Prostate gland (tissue), 2 donors: ENCODE results near the gene ATXN1. TPM values are rescaled to one million over a fixed set of nuclear protein-coding genes. Genes with fewer than 3 reads are reported as not detected.

Experiments
- DNase-seq: peaks from one replicate; pipeline ENCODE4 v3.0.0-alpha.2; 2019; ENCODE audit warnings: low spot score
- H3K27ac ChIP-seq, 2 donors: fragments of 200-600 bp; sonication (generic); 2 replicates each; pipeline ENCODE4 v1.5.1; 2017 to 2019
- H3K27me3 ChIP-seq: fragments of 200-600 bp; sonication (generic); replicated peaks from 2 replicates; pipeline ENCODE4 v1.5.1; 2019; ENCODE audit not compliant: insufficient read depth
- H3K36me3 ChIP-seq, 2 donors: fragments of 200-600 bp; sonication (generic); 1 replicate in 1 of 2; 2 replicates in 1 of 2; pipeline versions ENCODE4 v1.5.1 to v1.8.1; 2017 to 2019
- H3K4me1 ChIP-seq: fragments of 200-600 bp; sonication (generic); replicated peaks from 2 replicates; pipeline ENCODE4 v1.5.1; 2019
- H3K4me3 ChIP-seq, 2 donors: fragments of 200-600 bp; sonication (generic); 2 replicates each; pipeline ENCODE4 v1.5.1; 2017 to 2019
- H3K9me3 ChIP-seq: fragments of 200-600 bp; sonication (generic); 2 replicates; pipeline ENCODE4 v1.5.1; 2017
- CTCF ChIP-seq, 4 experiments: fragments of 200-600 bp in 2 of 4; fragments of 450-650 bp in 2 of 4; sonication (generic) in 2 of 4; IDR thresholded peaks; 1 replicate in 3 of 4; 2 replicates in 1 of 4; pipeline ENCODE4 v1.5.1; 2016 to 2019; ENCODE audit warnings: antibody characterized with exemption in 4 of 4, mild to moderate bottlenecking in 2 of 4, moderate library complexity in 2 of 4
- POLR2A ChIP-seq: fragments of 450-650 bp; IDR thresholded peaks from one replicate; pipeline ENCODE4 v1.6.1; 2016; ENCODE audit warnings: antibody characterized with exemption, mild to moderate bottlenecking
- POLR2AphosphoS5 ChIP-seq: sonication (generic); formaldehyde crosslinking; IDR thresholded peaks from one replicate; pipeline ENCODE4 v1.6.1; 2017; ENCODE audit warnings: antibody characterized with exemption
- whole genome bisulfite sequencing: methylation state at CpG from one replicate; pipeline ENCODE4 v1.1.5; 2018; 5-methylcytosine and 5-hydroxymethylcytosine counted together
- intact Hi-C: fragments of 100-400 bp; cut with DNase I; formaldehyde crosslinking; loops from one replicate; pipeline ENCODE4 v1.14.2; 2022
- total RNA-seq, 2 donors: library from RNA; depleted of rRNA; stranded (reverse); fragments of >200 nt; gene quantifications; one replicate each; pipeline ENCODE4 v1.1.0, GENCODE V29; 2016

The ATXN1 gene
- total RNA-seq, 2 donors from 2014 or later, result 28.5 to 89.0 TPM

GRCh38 chr6:16471222-16471909 is 289.9 kb downstream of the ATXN1 start:
- DNase-seq, result no peak
- WGBS, result 73% methylated on average over 8 of the region's 8 CpGs

DNA sequence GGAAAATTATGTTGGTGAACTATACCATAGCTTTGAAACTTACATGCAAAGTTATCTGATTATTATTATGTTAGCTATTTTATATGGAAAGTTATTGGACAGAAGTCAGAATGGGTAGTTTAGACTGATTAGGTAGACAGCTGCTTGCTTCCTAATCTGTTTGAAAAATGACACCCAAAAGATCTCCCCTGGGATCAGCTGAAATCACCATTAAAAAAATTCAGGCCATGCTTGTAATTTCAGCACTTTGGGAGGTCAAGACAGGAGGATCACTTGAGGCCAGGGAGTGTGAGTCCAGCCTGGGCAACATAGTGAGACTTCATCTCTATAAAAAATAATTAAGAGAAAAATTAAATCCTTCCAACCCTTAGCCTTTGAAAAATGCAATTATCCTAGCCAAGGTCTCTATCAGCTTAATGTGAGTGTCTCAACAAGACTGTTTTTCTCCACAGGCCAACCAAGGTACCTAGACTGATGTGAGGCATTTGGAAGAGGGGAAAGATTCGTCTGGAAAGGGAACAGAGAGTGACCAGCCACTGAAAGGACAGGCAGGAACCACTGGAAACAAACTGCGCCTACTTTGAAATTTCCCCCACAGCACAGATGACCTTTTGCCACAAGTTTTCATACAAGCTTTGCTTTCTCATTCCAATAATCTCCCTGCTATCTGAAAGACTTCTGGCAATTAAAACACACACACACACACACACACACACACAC is 290.6 kb downstream of the ATXN1 start:
- TF ChIP-seq POLR2A (no peak), CTCF (IDR thresholded peaks at IDR 0.05) (no peak), POLR2AphosphoS5 (no peak)
- no peak overlapping the region for H3K27ac ChIP-seq
- 74% methylated on average over 2 of the region's 2 CpGs for whole genome bisulfite sequencing
- intact Hi-C loops, result no loop called here
- no peak for DNase-seq
- H3K9me3 ChIP-seq, result no peaks in the 10 kb centered on the region
- H3K4me3 ChIP-seq, result no peak overlapping the region
- no peaks in the 10 kb centered on the region for H3K27me3 ChIP-seq
- H3K36me3 ChIP-seq, result no peaks in the 10 kb centered on the region
- no peaks in the 10 kb centered on the region for H3K4me1 ChIP-seq

More at GRCh38 chr6:16471222-16471909, 289.9 kb downstream of the ATXN1 start:
- Histone ChIP-seq H3K36me3 (no peaks in the 10 kb centered on the region), H3K4me3 (no peak overlapping the region), H3K4me1 (no peaks in the 10 kb centered on the region), H3K27me3 (no peaks in the 10 kb centered on the region), H3K9me3 (no peaks in the 10 kb centered on the region), H3K27ac (no peak overlapping the region)
- TF ChIP-seq POLR2AphosphoS5 (no peak), POLR2A (no peak), CTCF (IDR thresholded peaks at IDR 0.05) (no peak)
- intact Hi-C loops, result no loop called here

DNA sequence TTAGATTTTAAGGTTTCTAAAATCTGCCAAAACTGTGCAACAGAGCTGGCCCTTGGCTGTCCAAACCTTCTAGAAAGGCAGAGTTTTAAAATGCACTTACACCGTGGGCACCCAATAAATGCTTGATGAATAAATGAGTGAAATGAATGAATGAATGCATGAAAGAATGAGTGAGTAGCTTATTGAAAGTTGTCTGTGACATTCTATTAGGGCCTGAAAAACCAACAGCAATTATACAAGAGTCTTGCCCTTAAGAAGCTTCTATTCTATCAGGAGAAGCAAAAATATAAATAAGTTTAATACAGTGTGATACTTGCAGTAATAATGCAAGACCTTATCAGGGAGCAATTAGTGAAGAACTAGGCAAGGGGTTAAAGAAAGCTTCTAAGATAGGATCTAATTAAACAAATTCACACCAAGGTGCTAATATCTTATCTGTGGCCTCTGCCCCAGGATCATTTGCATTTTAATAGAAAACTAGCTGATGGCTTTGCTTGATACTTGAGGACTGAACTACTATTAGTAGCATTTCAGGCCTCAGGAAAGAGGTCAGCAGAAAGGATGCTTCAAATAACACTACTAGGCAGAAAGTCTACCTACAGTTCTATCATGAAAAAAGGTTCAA is 292.2 kb downstream of the ATXN1 start:
- Histone ChIP-seq H3K36me3 (no peaks in the 10 kb centered on the region), H3K9me3 (no peaks in the 10 kb centered on the region), H3K4me1 (no peaks in the 10 kb centered on the region), H3K4me3 (no peak overlapping the region), H3K27me3 (no peaks in the 10 kb centered on the region), H3K27ac (no peak overlapping the region)
- TF ChIP-seq POLR2A (no peak), POLR2AphosphoS5 (no peak), CTCF (IDR thresholded peaks at IDR 0.05) (no peak)
- 86% methylated on average over 1 of the region's 1 CpG for WGBS
- intact Hi-C loops, result no loop called here
- DNase-seq, result no peak

DNA sequence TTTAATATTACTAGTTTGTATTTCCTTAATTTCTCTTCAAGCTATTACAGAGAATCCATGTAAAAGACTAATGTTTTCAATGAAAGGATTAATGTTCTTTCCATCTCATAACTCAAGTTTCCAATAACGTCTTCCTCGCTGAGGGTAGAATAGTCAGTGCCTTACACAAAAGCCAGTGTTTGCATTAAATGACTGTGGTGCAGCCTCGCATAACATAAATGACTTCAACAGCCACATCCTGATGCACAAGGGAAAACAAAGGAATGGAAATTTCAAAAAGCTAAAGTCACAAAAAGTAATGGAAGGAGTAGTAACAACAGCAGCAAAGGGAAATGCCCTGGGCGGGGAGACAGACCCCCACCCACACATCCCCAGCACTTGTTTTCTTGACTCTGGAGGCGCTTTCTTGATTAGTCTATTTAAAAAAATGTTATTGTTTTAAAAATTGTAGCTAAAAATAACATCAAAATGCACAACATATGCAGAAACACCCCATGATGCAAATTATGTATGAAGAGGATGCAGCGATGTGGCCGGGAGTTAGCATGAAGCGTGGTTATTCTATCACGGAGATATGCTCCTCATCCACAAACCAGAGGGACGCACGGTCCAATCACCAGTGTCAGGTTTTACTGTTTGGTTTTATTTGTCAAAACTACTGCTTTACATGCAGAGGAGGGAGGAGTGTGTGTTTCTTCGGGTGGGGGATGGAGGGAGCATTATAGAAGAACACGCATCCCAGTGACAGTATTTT is 294.3 kb downstream of the ATXN1 start:
- Histone ChIP-seq H3K27ac (no peak overlapping the region), H3K27me3 (no peaks in the 10 kb centered on the region), H3K4me3 (no peak overlapping the region), H3K9me3 (no peaks in the 10 kb centered on the region), H3K4me1 (no peaks in the 10 kb centered on the region), H3K36me3 (no peaks in the 10 kb centered on the region)
- no peak for DNase-seq
- WGBS, result 87% methylated on average over 13 of the region's 13 CpGs
- intact Hi-C loops, result no loop called here
- TF ChIP-seq POLR2A (no peak), CTCF (IDR thresholded peaks at IDR 0.05) (no peak), POLR2AphosphoS5 (no peak)
